Heart right ventricle (tissue), 16 donors: ENCODE results near the gene L3MBTL4. TPM values are rescaled to one million over a fixed set of nuclear protein-coding genes. Genes with fewer than 3 reads are reported as not detected.

ENCODE experiments used
- ATAC-seq, 8 donors: fragments of 200-7000 bp; cut with Tn5 transposase; one replicate each; pipeline ENCODE4 v1.9.1; 2020; ENCODE audit warnings: mild to moderate bottlenecking in 8 of 8, moderate library complexity in 8 of 8, moderate number of reproducible peaks in 1 of 8
- DNase-seq, 2 donors: peaks; one replicate each; pipeline ENCODE4 v3.0.0-alpha.2; 2020
- H3K27ac ChIP-seq, 10 donors: fragments of 200-600 bp; sonication (generic) in 2 of 10; one replicate each; pipeline versions ENCODE4 v1.5.0 to v1.8.0; 2020 to 2022; ENCODE audit warnings: mild to moderate bottlenecking in 3 of 10
- H3K27me3 ChIP-seq, 7 donors: fragments of 200-600 bp; one replicate each; pipeline ENCODE4 v1.8.0; 2021 to 2022; ENCODE audit warnings: mild to moderate bottlenecking in 2 of 7
- H3K36me3 ChIP-seq, 9 donors: fragments of 200-600 bp; sonication (generic) in 1 of 9; one replicate each; pipeline versions ENCODE4 v1.5.0 to v1.8.0; 2020 to 2022; ENCODE audit warnings: mild to moderate bottlenecking in 2 of 9
- H3K4me1 ChIP-seq, 9 donors: fragments of 200-600 bp; sonication (generic) in 1 of 9; one replicate each; pipeline versions ENCODE4 v1.5.0 to v1.8.0; 2020 to 2022; ENCODE audit warnings: mild to moderate bottlenecking in 4 of 9
- H3K4me3 ChIP-seq, 10 donors: fragments of 200-600 bp; sonication (generic) in 2 of 10; one replicate each; pipeline versions ENCODE4 v1.5.0 to v1.8.0; 2020 to 2022; ENCODE audit warnings: mild to moderate bottlenecking in 7 of 10, moderate library complexity in 2 of 10
- H3K9me3 ChIP-seq, 11 donors: fragments of 200-600 bp in 10 of 11; sonication (generic) in 2 of 11; one replicate each; pipeline versions ENCODE4 v1.5.0 to v1.8.0; 2013 to 2022; ENCODE audit warnings: mild to moderate bottlenecking in 2 of 11, control low read depth in 1 of 11, moderate library complexity in 1 of 11
- WGBS, 2 donors: extraction: QIAGEN DNeasy Blood & Tissue Kit; methylation state at CpG; one replicate each; pipeline ENCODE4 v1.1.7; 2013; ENCODE audit warnings: inconsistent platforms in 1 of 2; 5-methylcytosine and 5-hydroxymethylcytosine counted together
- intact Hi-C, 10 donors: fragments of 100-400 bp; cut with DNase I; formaldehyde crosslinking; loops; one replicate each; pipeline versions ENCODE4 v1.11.1 to v1.14.2; 2022
- polyA plus RNA-seq, 2 donors: library from polyadenylated mRNA; stranded (reverse); fragments of 200-250 nt; gene quantifications; one replicate each; pipeline ENCODE4 v1.2.3, GENCODE V29; 2013
- total RNA-seq, 10 donors: library from RNA; stranded (reverse); fragmentation: NEBNext Ultra II Directional in 3 of 10; extraction: Animal tissue kit (Norgen Biotek cat#: 25700) in 3 of 10; gene quantifications; one replicate each; pipeline versions ENCODE4 v1.2.1 to v1.2.4, GENCODE V29; 2021 to 2023
- TF ChIP-seq, protein P1 (sequence below), 9 donors: fragments of 200-600 bp; sonication (generic) in 2 of 9; IDR thresholded peaks; one replicate each; pipeline versions ENCODE4 v1.5.0 to v1.8.0; 2021 to 2022; ENCODE audit warnings: antibody characterized with exemption in 9 of 9, mild to moderate bottlenecking in 5 of 9, moderate library complexity in 1 of 9
- donor health status: Arrhythmogenic right ventricular cardiomyopathy.
- donor health status: ischemic (EF 13 %, LVEDD 7.1; RV severe dilation, severe dysfunction).
- donor health status: healthy with polysubstance abuse.
- donor health status: DM: no; HTN: yes; CAD: no.
- donor health status: DM: no; HTN: no; CAD: no.
- donor health status: ischemic (EF 25% LVEDD 6.9; RV normal size, moderate dysfunction).
- donor health status: ischemic (EF 25% LVEDD 5.7; RV mildly dilated, moderate dysfunction).
- donor health status: healthy.
- donor health status: DM: yes; HTN: yes; CAD: no.
- donor health status: Ischemic cardiomyopathy.
- donor health status: ischemic (EF 35%, LVEDD 5.7; RV mildly dilated, moderate dysfunction).
- donor health status: nonischemic (EF 11% LVEDD 7.7; RV severe dilation, severe dysfunction).
- donor health status: DM: yes; HTN: yes; CAD: no.
- donor health status: PGD.
- donor health status: ischemic (EF 29% LVEDD 5.4; RV normal size, mild dysfunction).
- donor health status: nonischemic (EF 23%, LVEDD 6.1; RV moderate dilation, normal function).

The L3MBTL4 gene
- total and polyA plus RNA-seq, 12 donors = 0.54 to 3.2 (median 1.3) TPM

DNA sequence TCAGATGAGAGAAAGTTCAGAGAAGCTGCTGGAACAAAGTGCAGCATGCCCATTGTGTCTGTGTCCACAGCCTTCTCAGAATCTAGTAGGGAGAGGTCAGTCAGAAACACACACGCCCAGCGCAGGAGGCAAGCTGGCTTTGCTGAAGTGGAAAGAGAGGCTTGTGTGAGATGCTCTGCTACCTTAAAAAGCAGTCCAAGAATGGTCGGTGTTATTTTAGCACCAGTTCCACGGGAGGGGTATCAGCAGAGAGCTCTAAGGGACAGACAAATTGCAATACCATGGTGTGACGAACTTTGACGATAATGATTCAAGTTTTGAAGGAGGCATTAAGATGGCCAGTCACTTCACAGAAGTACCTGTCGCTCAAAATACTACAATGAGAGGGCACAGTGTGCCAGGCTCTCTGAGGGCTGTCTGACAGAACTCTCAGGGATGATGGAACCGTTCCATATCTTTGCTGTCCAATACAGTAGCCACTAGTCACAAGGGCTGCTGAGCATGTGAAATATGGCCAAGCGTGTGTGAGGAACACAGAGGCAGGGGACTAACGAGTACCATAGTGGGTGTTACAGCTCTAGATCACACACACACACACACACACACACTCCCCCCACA, 281.9 kb downstream of the L3MBTL4 start:
- DNase-seq (peak; percentile 22 to 50), ATAC-seq (peak in 7 of 8 donors; percentile 79 to 99 (median 96))
- WGBS, 2 donors = 55 to 69% methylated on average over 10 of the region's 10 CpGs
- Histone ChIP-seq H3K36me3 (no peaks in the 10 kb centered on the region), H3K9me3 (peaks cover 0 to 14% (median 0%) of the 10 kb centered on the region in 11 donors), H3K4me1 (peaks cover 0 to 20% (median 5%) of the 10 kb centered on the region in 9 donors), H3K27me3 (no peaks in the 10 kb centered on the region), H3K27ac (peak overlapping the region in 2 of 10 donors; percentile 6 to 51), H3K4me3 (no peak overlapping the region)
- TF ChIP-seq, protein P1, sequence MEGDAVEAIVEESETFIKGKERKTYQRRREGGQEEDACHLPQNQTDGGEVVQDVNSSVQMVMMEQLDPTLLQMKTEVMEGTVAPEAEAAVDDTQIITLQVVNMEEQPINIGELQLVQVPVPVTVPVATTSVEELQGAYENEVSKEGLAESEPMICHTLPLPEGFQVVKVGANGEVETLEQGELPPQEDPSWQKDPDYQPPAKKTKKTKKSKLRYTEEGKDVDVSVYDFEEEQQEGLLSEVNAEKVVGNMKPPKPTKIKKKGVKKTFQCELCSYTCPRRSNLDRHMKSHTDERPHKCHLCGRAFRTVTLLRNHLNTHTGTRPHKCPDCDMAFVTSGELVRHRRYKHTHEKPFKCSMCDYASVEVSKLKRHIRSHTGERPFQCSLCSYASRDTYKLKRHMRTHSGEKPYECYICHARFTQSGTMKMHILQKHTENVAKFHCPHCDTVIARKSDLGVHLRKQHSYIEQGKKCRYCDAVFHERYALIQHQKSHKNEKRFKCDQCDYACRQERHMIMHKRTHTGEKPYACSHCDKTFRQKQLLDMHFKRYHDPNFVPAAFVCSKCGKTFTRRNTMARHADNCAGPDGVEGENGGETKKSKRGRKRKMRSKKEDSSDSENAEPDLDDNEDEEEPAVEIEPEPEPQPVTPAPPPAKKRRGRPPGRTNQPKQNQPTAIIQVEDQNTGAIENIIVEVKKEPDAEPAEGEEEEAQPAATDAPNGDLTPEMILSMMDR (IDR thresholded peaks at IDR 0.05) = no peak
- intact Hi-C loops = loop anchor here in 3 of 10 donors (2.0 to 10.0 kb wide), 3 partner anchors 76 to 150 kb away; no protein-coding TSS in a partner anchor

GRCh38 chr18:6120820-6121279, 293.9 kb downstream of the L3MBTL4 start:
- peak in 1 of 2 donors; percentile 26 for DNase-seq
- 18 to 24% methylated on average over 4 of the region's 4 CpGs for WGBS, 2 donors
- TF ChIP-seq, protein P1 (IDR thresholded peaks at IDR 0.05) = no peak
- peak; percentile 49 to 98 (median 94) for ATAC-seq
- H3K4me3 ChIP-seq = no peak overlapping the region
- no peaks in the 10 kb centered on the region for H3K27me3 ChIP-seq
- peaks cover 0 to 29% (median 6%) of the 10 kb centered on the region in 11 donors for H3K9me3 ChIP-seq
- peaks cover 3 to 38% (median 9%) of the 10 kb centered on the region in 9 donors for H3K4me1 ChIP-seq
- intact Hi-C loops = loop anchor here in 3 of 10 donors (5.0 to 10.0 kb wide), 5 partner anchors 94 to 229 kb away; partner anchors contain the start of gene TMEM200C (in 1 of the 3)
- no peaks in the 10 kb centered on the region for H3K36me3 ChIP-seq
- H3K27ac ChIP-seq = peak overlapping the region in 7 of 10 donors; percentile 9 to 69 (median 54)

GRCh38 chr18:6119761-6120160, 294.9 kb downstream of the L3MBTL4 start:
- H3K27me3 ChIP-seq = no peaks in the 10 kb centered on the region
- intact Hi-C loops = loop anchor here in 4 of 10 donors (5.0 to 10.0 kb wide), 8 partner anchors 55 to 227 kb away; partner anchors contain the start of gene TMEM200C (in 1 of the 4)
- peaks cover 0 to 18% (median 3%) of the 10 kb centered on the region in 11 donors for H3K9me3 ChIP-seq
- H3K27ac ChIP-seq = peak overlapping the region in 6 of 10 donors; percentile 9 to 69 (median 58)
- TF ChIP-seq, protein P1 (IDR thresholded peaks at IDR 0.05) = no peak
- WGBS, 2 donors = 88 to 97% methylated on average over 1 of the region's 1 CpG
- ATAC-seq = peak in 3 of 8 donors; percentile 14 to 56 (median 25)
- no peak overlapping the region for H3K4me3 ChIP-seq
- H3K4me1 ChIP-seq = peaks cover 3 to 38% (median 9%) of the 10 kb centered on the region in 9 donors
- DNase-seq = no peak
- H3K36me3 ChIP-seq = no peaks in the 10 kb centered on the region

GRCh38 chr18:6118080-6118479, 296.6 kb downstream of the L3MBTL4 start:
- intact Hi-C loops = loop anchor here in 3 of 10 donors (5.0 to 10.0 kb wide), 3 partner anchors 53 to 63 kb away; no protein-coding TSS in a partner anchor
- 42 to 76% methylated on average over 2 of the region's 2 CpGs for WGBS, 2 donors
- Histone ChIP-seq H3K27me3 (no peaks in the 10 kb centered on the region), H3K27ac (no peak overlapping the region), H3K9me3 (peaks cover 0 to 4% (median 0%) of the 10 kb centered on the region in 11 donors), H3K36me3 (no peaks in the 10 kb centered on the region), H3K4me1 (peaks cover 3 to 38% (median 9%) of the 10 kb centered on the region in 9 donors), H3K4me3 (no peak overlapping the region)
- DNase-seq (no peak), ATAC-seq (no peak)
- TF ChIP-seq, protein P1 (IDR thresholded peaks at IDR 0.05) = no peak
